ENCODE results near the gene ZC3H4.
"Not testable (repeated sequence)": the region's sequence is repeated elsewhere in the genome, so short reads cannot be mapped to it uniquely, and the experiment has no call there.

ZC3H4 gene

GRCh38 chr19:47082493-47082892 lies 31.1 kb downstream of the ZC3H4 start:
- TF ChIP-seq CTCF (IDR thresholded peaks at IDR 0.05; ENCODE audit: insufficient read depth, missing control alignments), result no peak

GRCh38 chr19:47081095-47081494 lies 32.5 kb downstream of the ZC3H4 start:
- DNase-seq (ENCODE audit: insufficient read length, low spot score) (no peak), FAIRE-seq (no peak)
- TF ChIP-seq CTCF (IDR thresholded peaks at IDR 0.05; ENCODE audit: insufficient read depth, missing control alignments), result no peak

More at GRCh38 chr19:47082493-47082892, 31.1 kb downstream of the ZC3H4 start:
- no peak for DNase-seq (ENCODE audit: insufficient read length, low spot score)
- no peak for FAIRE-seq

- not testable (repeated sequence) for DNase-seq (ENCODE audit: insufficient read length, low spot score); FAIRE-seq
Measured at GRCh38 chr19:47078351-47078750, 35.2 kb downstream of the ZC3H4 start.

GRCh38 chr19:47075941-47076340 lies 37.6 kb downstream of the ZC3H4 start:
- DNase-seq (ENCODE audit: insufficient read length, low spot score) (no peak), FAIRE-seq (no peak)
- TF ChIP-seq CTCF (IDR thresholded peaks at IDR 0.05; ENCODE audit: insufficient read depth, missing control alignments), result no peak

GRCh38 chr19:47075179-47075810 lies 38.3 kb downstream of the ZC3H4 start:
- no peak for DNase-seq (ENCODE audit: insufficient read length, low spot score)
- FAIRE-seq, result no peak
- no peak for TF ChIP-seq CTCF (IDR thresholded peaks at IDR 0.05; ENCODE audit: insufficient read depth, missing control alignments)

GRCh38 chr19:47074621-47075020 lies 39.0 kb downstream of the ZC3H4 start:
- TF ChIP-seq CTCF (IDR thresholded peaks at IDR 0.05; ENCODE audit: insufficient read depth, missing control alignments), result no peak
- DNase-seq (ENCODE audit: insufficient read length, low spot score), result no peak
- FAIRE-seq, result no peak

GRCh38 chr19:47073574-47073973 lies 40.0 kb downstream of the ZC3H4 start:
- no peak for FAIRE-seq
- DNase-seq (ENCODE audit: insufficient read length, low spot score), result no peak
- no peak for TF ChIP-seq CTCF (IDR thresholded peaks at IDR 0.05; ENCODE audit: insufficient read depth, missing control alignments)

GRCh38 chr19:47072323-47072722 lies 41.3 kb downstream of the ZC3H4 start:
- TF ChIP-seq CTCF (IDR thresholded peaks at IDR 0.05; ENCODE audit: insufficient read depth, missing control alignments), result no peak
- FAIRE-seq, result no peak
- DNase-seq (ENCODE audit: insufficient read length, low spot score), result no peak
